Right atrium auricular region (tissue), 2 donors: ENCODE data around the gene SHISAL2B. TPM values are rescaled to one million over a fixed set of nuclear protein-coding genes. Genes with fewer than 3 reads are reported as not detected.
"Not testable (repeated sequence)": the region's sequence is repeated elsewhere in the genome, so short reads cannot be mapped to it uniquely, and the experiment has no call there.

Experiments used
- DNase-seq: peaks from one replicate; pipeline ENCODE4 v3.0.0-alpha.2; 2019; ENCODE audit warnings: low spot score
- H3K27ac ChIP-seq, 2 donors: fragments of 200-600 bp; sonication (generic); 1 replicate in 1 of 2; 2 replicates in 1 of 2; pipeline ENCODE4 v1.5.1; 2016 to 2019
- H3K27me3 ChIP-seq, 2 donors: fragments of 200-600 bp; sonication (generic); one replicate each; pipeline versions ENCODE4 v1.5.1 to v1.6.0; 2017 to 2019
- H3K36me3 ChIP-seq: fragments of 200-600 bp; sonication (generic); one replicate; pipeline ENCODE4 v1.5.1; 2016
- H3K4me1 ChIP-seq, 2 donors: fragments of 200-600 bp; sonication (generic); one replicate each; pipeline versions ENCODE4 v1.5.1 to v1.6.0; 2017 to 2019
- H3K4me3 ChIP-seq, 2 donors: fragments of 200-600 bp; sonication (generic); 1 replicate in 1 of 2; 2 replicates in 1 of 2; pipeline ENCODE4 v1.5.1; 2017 to 2019; ENCODE audit warnings: mild to moderate bottlenecking in 1 of 2, moderate library complexity in 1 of 2
- H3K9me3 ChIP-seq, 2 donors: fragments of 200-600 bp; sonication (generic); one replicate each; pipeline ENCODE4 v1.5.1; 2019
- total RNA-seq, 2 donors: library from RNA; depleted of rRNA; stranded (reverse); fragments of >200 nt; gene quantifications; one replicate each; pipeline ENCODE4 v1.1.0, GENCODE V29; 2016
- TF ChIP-seq, protein P1 (sequence below), 2 donors: fragments of 200-600 bp; sonication (generic); IDR thresholded peaks; one replicate each; pipeline ENCODE4 v1.5.1; 2019; ENCODE audit warnings: antibody characterized with exemption in 2 of 2

Gene SHISAL2B
- total RNA-seq, 2 donors from 2014 or later: not detected

DNA sequence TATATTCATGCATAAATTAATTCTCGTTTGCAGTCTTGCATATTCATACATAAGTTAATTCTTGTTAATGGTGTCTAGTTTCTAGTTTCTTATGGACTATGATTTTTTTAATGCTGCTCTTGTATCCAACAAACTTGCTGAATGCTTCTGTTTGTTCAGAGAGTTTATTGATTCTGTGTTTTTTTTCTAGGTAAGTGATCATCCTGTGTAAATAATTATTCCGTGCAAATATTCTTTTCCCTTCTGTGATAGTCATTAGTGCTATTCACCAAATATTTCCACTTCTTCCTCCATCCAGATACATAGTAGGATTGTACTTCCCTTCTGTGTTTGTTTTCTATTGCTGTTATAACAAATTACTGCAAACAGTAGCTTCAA is 35.8 kb upstream of the SHISAL2B start:
- no peaks in the 10 kb centered on the region for H3K4me1 ChIP-seq
- no peak for DNase-seq
- no peak overlapping the region for H3K27ac ChIP-seq
- TF ChIP-seq, protein P1, sequence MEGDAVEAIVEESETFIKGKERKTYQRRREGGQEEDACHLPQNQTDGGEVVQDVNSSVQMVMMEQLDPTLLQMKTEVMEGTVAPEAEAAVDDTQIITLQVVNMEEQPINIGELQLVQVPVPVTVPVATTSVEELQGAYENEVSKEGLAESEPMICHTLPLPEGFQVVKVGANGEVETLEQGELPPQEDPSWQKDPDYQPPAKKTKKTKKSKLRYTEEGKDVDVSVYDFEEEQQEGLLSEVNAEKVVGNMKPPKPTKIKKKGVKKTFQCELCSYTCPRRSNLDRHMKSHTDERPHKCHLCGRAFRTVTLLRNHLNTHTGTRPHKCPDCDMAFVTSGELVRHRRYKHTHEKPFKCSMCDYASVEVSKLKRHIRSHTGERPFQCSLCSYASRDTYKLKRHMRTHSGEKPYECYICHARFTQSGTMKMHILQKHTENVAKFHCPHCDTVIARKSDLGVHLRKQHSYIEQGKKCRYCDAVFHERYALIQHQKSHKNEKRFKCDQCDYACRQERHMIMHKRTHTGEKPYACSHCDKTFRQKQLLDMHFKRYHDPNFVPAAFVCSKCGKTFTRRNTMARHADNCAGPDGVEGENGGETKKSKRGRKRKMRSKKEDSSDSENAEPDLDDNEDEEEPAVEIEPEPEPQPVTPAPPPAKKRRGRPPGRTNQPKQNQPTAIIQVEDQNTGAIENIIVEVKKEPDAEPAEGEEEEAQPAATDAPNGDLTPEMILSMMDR (IDR thresholded peaks at IDR 0.05): no peak
- H3K9me3 ChIP-seq: peaks cover 0 to 9% of the 10 kb centered on the region in 2 donors
- H3K27me3 ChIP-seq: no peaks in the 10 kb centered on the region
- H3K4me3 ChIP-seq: no peak overlapping the region
- no peaks in the 10 kb centered on the region for H3K36me3 ChIP-seq

DNA sequence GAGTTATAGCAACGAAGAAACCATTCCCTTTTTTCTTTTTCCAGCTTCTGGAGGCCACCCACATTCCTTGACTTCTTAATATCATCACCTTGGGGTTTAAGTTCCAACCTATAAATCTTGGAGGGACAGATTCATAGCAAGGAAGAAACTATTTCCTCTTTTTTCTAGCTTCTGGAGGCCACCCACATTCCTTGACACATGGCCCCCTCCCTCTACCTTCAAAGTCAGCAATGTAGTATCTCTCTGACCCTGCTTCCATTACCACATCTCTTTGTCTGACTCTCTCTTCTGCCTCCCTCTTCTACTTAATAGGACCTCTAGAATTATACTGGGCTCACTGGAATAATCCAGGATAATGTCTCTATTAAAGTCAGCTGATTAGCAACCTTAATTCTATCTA is 34.7 kb upstream of the SHISAL2B start:
- Histone ChIP-seq H3K9me3 (peaks cover 0 to 9% of the 10 kb centered on the region in 2 donors), H3K36me3 (no peaks in the 10 kb centered on the region), H3K27ac (no peak overlapping the region), H3K4me3 (no peak overlapping the region), H3K27me3 (no peaks in the 10 kb centered on the region), H3K4me1 (no peaks in the 10 kb centered on the region)
- TF ChIP-seq, protein P1 (IDR thresholded peaks at IDR 0.05): no peak
- DNase-seq: no peak

DNA sequence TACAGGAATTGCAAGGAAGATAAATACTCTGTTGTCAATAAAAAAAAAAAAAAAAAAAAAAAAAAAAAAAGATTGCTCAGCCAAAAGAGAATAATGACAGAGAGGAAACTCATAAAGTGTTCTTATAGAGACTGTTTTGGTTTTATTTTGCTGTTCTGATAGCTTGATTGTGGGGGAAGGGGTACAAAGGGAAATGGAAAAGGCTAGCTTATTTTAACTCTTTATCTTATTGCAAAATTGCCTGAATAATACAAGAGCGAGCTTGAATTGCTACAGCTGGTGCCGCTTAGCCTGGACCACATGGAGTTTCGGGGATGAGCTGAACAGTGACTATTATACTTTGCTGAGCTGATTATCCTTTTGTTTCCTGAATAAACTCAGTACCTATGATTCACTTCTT is 31.0 kb upstream of the SHISAL2B start:
- Histone ChIP-seq H3K4me3 (no peak overlapping the region), H3K4me1 (no peaks in the 10 kb centered on the region), H3K27me3 (no peaks in the 10 kb centered on the region), H3K9me3 (peaks cover 0 to 9% of the 10 kb centered on the region in 2 donors), H3K27ac (no peak overlapping the region), H3K36me3 (no peaks in the 10 kb centered on the region)
- DNase-seq: no peak
- TF ChIP-seq, protein P1 (IDR thresholded peaks at IDR 0.05): no peak

DNA sequence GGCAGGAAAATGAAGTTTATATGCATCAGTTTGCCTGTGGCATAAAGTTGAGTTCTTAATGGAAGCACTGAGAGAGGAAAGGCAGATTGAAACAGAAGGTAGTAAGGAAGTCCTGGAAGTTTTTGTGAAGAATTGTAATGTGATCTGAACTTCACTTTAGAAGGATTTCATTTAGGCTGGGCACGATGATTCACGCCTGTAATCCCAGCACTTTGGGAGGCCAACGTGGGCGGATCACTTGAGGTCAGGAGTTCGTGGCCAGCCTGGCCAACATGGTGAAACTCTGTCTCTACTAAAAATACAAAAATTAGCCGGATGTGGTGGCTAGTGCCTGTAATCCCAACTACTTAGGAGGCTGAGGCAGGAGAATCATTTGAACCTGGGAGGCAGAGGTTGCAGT is 27.1 kb upstream of the SHISAL2B start:
- H3K9me3 ChIP-seq, H3K27me3 ChIP-seq, H3K4me3 ChIP-seq, H3K27ac ChIP-seq, DNase-seq, H3K4me1 ChIP-seq, H3K36me3 ChIP-seq: not testable (repeated sequence)

DNA sequence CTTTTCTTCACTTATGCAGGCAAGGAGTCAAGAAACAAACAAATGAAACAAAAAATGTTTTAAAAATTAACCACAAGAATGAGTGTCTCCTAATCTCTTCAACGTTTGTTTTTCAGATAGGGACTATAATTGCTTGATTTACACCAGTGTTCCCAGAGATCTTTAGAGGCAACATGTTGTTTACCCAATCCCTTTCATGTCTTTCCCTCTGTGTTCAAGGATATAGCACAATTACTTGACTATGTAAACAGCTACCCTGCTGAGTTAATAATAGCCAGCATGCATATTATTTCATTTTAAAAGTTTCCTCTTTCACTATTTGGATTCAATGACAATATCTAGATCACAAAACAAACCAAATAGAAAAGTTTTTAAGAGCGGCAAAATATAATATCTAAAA is 25.1 kb upstream of the SHISAL2B start:
- H3K4me1 ChIP-seq: no peaks in the 10 kb centered on the region
- H3K36me3 ChIP-seq: no peaks in the 10 kb centered on the region
- H3K27me3 ChIP-seq: no peaks in the 10 kb centered on the region
- H3K4me3 ChIP-seq: no peak overlapping the region
- DNase-seq: no peak
- no peaks in the 10 kb centered on the region for H3K9me3 ChIP-seq
- TF ChIP-seq, protein P1 (IDR thresholded peaks at IDR 0.05): no peak
- H3K27ac ChIP-seq: no peak overlapping the region

DNA sequence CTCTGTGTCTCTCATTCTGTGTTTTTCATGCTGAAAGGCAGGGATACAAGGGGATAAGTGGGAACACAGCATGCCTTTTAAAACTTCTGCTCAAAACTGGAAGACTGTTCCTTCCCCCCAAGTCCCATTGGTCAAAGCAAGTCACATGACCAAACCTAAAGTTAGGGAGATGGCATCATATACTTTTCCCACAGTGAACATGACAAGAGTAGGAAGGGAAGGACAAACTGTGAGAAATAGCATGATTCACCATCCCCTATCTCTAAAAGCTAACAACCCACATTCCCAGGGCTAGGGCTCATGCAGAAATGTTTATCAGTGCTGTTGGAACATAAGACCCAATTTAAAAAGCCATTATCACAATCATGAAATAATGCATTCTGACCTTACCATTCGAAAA is 24.2 kb upstream of the SHISAL2B start:
- Histone ChIP-seq H3K27me3 (no peaks in the 10 kb centered on the region), H3K36me3 (no peaks in the 10 kb centered on the region), H3K27ac (no peak overlapping the region), H3K9me3 (no peaks in the 10 kb centered on the region), H3K4me1 (no peaks in the 10 kb centered on the region), H3K4me3 (no peak overlapping the region)
- DNase-seq: no peak
- TF ChIP-seq, protein P1 (IDR thresholded peaks at IDR 0.05): no peak
